GM19023 (cell line): ENCODE results near the gene DHX38.

ENCODE experiments used
- ATAC-seq: cut with Tn5 transposase; IDR thresholded peaks from one replicate; pipeline ENCODE4 v1.9.1; 2021; ENCODE audit warnings: mild to moderate bottlenecking, moderate library complexity; ENCODE audit not compliant: unreplicated experiment

The DHX38 gene

DNA sequence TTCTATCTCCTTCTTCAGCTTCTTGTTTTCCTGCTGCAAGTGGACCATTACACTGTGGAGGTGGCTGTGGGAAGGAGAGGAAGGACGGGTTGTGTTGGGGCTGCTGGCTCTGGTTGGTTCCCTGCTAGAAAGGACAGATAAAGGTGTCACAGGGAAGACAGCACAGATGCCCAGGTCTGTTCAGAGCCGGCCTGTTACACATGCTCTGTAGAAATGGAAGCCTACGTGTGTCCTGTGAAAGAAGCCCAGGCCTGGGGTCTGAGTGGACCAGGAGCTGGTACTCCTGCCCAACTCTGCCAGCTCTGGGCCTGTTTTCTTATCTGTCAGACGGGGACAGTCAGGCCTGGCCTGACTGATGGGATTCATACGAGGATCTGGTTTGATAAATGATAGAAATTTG is 26.4 kb downstream of the DHX38 start:
- no peak for ATAC-seq

DNA sequence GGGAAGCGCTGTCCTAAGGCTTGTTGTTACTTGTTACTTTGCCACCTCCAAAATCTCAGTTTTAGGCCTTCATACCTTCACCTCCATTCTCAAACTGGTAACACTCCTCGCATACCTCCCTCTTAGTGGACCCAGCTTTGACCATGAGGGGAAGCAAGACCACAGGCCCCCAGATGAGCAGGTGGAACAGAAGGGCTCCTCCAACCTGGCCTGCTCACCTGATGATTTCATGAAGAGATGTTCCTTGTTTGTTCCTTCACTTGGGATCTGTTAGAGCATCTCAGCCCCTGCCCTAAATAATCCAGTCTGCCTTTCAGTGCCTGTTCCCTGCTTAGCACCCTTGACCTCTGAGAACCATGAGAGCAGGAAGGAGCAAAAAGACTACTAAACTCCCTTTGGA is 28.7 kb downstream of the DHX38 start:
- no peak for ATAC-seq

DNA sequence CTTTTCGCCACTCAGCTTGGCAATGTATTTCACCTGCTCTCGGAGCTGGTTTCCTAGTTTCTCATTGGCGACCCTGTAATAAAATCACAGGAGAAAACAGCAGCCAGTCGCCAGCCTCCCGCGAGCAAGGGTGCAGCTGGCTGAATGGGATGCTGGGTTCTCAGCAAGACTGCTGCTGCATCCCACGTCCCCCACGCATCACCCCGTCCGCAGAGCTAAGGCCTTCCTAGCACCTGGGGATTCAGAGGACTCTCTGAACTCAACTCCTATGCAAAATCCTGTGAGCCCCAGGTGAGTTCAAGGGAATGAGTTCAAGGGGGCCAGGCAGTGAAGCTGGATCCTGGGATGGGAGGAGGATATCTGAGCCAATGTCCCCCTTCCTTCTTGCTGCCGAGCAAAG is 29.3 kb downstream of the DHX38 start:
- no peak for ATAC-seq

DNA sequence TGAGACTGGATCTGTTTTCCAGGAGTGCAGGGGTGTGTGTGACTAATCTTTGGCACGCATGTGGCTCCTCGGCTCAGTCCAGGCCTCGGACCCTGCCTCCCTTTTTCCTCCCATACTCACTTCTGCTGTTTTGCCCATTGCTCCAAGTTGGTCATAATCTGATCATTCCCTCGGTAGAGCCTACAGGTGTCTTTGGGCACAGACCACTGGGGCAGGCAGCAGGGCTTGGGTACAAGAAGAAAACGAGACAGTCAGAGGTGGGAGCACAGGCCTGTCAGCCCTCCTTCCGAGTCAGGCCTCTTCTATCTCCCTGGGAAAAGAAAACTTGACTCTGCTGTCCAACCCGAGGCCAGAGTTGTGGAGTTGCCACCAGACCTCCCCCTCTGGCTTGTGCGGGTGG is 29.8 kb downstream of the DHX38 start:
- no peak for ATAC-seq

DNA sequence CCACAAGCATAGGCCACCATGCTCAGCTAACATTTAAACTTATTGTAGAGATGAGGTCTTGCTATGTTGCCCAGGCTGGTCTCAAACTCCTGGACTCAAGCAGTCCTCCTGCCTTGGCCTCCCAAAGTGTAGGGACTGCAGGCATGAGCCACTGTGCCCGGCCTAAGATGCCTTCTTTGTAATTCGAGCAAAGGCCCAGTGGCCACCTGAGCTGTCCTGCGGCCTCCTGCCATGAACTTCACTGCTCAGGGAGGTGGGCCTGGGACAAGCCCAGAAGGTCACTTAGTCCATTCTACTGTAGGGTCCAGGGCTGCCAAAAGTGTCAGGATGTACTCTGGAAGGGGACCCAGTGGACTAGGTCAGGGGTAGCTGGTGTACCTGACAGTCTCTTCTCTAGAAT is 30.5 kb downstream of the DHX38 start:
- ATAC-seq = no peak

DNA sequence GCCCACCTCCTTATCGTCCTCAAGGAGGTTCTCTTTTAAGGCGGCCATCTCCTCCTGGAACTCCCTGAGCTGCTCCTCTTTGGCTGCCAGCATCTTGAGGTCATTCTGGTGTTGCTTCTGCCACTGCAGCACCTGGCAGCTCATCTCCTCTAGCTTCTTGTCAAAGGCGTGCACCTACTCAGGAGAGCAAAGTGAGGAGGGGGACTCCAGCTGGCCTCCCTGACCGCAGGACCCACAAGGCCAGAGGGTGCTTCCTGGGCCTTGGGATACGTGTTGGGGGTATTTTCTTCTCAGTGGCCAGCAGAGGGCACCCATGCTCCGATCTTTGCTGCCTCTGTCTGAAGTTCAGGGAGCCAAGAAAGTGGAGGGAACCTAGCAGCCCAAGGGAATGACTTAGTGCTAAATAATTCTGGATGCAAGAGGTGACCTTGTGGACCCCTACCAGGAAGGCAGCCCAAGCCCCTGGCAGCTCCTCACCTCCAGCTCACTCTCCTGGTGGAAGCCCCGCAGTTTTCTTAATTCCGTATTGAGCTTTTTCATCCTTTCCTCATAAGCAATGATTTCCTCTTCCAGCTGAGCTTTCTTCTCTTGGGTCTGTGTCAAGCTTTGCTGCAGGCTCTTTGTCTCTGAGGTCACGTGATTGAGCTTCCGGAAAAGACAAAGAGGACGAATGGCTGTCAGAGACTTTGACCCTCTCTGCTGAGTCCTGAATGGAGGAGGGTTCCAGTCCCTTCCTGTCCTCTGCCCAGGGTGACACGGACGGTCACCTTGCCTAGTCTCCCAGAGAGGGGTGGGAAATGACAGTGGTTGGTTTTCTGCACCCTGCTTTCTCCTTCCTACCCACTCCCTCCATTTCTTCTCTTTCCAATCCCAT is 31.4 kb downstream of the DHX38 start:
- ATAC-seq = no peak

DNA sequence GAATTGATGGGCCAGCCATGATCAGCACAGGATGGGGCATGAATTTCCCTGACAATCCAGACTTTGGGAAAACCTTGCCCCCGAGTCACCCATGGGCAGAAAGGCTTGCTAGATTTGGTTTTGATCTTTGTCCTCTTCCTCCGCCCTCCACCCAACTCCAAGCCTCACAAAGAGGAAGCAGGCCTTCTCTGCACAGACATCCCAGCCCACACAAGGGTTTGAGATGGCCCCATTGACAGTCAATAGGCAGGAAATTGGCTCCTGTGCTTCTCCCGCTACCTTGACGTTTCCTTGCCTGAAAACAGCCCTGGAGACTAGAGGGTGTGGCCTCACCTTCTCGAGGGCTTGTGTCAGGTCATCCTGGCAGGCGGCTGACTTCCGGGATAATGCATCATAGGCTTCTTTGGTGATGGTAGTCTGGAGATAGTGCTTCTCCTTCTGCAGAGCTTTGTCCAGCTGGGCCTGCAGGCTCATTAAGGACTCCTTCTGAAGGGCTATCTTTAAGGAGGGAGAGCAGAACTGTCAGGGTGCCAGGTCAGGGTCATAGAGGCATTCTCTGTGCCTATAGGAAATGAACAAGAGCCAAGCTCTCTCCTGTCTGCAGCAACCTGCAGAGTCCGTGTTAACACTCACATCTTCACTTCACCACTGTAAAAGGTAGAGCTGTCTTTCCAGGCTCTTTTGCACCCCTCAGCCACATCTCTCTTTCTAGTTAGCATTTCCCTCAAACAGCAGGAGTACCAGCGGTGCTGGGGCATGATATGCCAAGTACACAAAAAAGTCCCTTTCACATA is 32.2 kb downstream of the DHX38 start:
- no peak for ATAC-seq

DNA sequence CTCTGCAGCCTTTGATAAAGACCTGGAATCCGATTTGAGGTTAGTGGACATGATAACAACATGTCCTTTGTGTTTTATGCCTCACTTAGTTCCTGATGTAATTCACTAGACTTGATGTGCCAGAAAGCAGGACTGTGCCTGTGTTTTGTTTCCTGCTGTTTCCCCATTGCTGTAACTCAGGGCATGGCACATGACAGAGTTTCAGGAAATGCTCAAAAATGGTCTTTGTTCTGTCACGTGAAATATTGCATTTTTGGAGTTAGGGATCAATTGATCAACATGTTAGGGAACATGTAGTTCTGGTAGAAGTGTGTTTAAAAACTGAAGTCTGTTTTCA is 32.8 kb downstream of the DHX38 start:
- ATAC-seq = no peak

DNA sequence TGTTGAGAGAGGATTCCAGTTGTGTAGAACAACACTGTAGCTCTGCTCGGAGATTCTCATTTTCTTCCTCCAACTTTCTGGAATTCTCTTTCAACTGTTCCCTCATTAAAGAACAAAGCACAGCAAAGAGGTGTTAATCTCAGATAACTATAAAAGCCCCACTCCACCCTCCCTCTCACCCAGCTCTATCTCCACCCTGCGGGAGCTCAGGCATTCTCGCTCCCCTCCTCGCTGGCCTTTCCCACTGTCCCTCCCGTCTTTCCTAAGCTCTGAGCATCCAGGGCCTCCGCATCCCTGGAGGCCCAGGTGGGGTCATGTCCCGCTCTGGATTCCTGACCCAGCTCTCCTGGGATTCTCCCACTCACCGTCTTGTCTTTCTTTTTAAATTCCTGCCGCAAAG is 35.1 kb downstream of the DHX38 start:
- no peak for ATAC-seq

DNA sequence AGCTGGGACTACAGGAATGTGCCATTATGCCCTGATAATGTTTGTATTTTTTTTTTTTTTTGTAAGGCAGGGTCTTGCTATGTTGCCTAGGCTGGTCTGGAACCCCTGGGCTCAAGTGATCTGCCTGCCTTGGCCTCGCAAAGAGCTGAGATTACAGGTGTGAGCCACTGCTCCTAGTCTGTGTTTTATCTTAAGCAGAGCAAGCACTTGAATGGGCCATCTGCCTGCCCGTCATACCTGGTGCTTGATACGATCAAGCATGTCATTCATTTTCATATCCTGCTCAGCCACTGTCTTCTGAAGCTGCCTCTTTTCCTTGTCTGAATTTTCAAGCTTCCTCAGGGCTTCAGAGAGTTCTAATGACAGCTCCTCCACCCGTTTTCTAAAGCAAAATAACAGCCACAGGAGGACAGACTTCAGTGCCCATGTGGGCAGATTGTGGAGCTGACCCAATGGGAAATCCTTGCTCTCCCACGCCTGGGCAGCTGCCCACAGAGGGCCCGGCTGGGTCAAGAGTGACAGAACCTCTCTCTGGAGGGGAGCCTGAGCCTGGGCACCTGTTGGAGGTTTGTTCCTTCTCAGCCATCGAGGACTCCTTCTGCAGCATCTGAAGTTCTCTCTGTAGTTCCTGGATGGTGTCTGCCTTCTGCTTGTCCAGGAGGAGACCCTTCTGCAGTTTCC is 36.5 kb downstream of the DHX38 start:
- no peak for ATAC-seq

DNA sequence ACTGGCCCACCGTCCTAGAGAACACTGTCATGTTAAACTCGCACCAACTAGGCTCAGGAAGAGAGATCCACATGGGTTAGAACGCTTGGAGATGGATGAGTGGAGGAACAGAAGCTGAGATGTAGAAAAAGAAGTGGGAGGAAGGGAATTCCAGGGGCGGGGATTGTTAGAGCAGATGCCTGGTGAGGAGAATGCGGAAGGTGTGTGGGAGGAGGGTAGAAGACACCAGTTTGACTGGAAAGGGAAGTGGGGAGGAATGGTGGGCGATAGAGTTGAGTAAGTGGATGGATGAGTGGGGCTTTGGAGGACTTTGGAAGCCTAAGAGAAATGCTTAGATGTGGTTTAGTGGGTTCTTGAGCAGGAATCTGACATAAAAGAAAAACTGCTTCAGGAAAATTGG is 37.4 kb downstream of the DHX38 start:
- no peak for ATAC-seq

DNA sequence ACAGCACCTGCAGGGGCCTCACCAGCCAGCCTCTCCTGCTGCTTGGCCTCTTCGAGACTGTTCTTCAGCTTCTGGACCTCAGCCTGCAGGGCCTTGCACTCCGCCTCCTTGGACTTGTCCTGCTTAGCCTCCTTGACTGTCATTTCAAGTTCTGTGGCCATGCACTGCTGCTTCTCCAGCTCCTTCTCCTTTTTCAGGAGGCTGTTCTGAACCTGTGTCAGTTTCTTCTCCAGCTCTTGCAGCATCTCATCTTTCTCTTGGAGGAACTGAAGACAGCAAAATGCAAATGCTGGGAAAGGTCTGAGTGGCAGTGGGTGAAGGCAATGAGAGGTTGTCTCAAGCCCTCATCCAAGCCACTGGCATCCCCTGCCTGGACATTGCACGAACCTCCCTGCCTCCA is 39.1 kb downstream of the DHX38 start:
- no peak for ATAC-seq

DNA sequence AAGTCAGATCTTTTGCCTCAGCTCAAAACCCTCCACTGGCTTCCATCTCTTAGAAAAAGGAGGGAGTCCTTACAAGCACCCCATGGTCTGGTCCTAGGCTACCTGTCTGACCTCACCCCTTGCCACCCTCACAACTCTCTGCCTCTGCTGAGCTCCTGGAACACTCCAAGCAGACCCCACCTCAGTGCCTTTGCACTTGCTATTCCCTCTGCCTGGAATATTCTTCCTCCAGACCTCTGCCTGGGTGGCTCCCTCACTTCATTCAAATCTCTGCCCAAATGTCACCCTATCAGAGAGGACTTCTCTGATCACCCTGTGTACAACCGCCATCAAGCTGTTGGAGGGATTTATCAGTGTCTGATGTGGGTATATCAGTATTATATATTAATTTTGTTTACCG is 40.9 kb downstream of the DHX38 start:
- no peak for ATAC-seq

DNA sequence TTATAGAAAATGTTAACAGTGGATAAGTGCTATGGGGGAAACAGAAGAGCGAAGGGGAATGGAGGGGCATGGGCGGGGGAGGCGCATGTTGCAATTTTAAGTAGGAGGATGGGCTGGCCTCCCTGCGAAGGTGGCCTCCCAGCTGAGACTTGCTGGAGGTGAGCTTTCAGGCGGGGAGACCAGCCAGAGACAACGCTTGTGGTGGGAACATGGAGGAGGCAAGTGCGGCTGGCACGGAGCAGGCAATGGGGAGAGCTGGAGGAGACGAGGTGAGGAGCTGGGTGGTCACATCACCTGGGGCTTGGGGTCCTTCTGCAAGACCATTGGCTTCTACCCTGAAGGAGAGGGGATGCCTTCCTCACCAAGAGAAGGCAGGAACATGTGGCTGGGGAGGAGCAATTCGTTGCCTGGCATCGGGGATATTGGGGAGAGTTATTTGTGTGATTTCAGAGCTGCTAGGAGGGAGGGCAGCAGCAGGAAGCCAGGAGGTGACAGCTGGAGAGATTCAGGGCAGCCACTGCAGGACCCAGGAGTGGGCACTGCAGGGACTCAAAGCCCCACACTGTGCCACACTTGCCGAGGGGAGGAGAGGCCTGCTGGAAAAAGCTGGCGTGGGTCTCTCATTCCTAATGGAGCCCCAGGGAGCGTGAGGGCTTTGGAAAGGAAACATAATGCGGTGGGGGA is 43.9 kb downstream of the DHX38 start:
- ATAC-seq = no peak

DNA sequence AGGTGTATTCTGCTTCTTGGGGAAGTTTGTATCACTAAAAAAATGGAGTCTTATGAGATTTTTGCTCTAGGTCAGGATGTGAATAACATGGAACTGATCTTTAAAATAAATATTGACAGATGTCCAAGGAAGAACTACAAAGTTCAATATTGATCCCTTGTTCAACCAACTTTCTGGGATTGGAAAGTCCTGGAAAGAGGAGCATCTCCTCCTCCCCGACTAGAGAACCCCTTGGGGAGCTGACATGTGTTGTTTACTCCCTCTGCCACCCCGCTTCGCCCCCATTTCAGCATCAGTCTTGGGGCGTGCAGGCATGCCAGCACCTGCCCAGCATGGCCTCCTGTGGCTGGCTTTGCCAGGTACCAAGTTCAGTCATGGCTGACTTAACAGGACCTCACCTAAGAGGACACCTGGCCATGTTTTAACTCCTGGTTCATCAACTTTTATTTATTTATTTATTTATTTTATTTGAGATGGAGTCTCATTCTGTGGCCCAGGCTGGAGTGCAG is 44.5 kb downstream of the DHX38 start:
- ATAC-seq = no peak

DNA sequence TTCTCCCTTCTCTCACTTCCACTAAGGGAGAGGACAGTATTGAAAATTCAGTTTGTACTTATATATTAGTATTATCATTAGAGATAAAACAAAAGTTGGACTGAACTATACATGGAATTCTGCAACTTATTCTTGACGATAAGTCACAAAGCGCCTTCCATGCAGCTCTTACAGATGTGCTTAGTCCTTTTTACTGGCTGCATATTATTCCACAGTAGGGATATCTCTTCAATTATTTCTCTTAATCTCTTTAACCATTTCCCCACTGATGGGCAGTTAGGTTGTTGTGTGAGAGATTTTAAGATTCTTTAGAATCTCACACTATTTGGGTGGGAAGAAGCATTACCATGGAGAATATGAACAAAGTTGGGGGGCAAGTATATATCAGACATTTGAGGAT is 46.3 kb downstream of the DHX38 start:
- no peak for ATAC-seq

DNA sequence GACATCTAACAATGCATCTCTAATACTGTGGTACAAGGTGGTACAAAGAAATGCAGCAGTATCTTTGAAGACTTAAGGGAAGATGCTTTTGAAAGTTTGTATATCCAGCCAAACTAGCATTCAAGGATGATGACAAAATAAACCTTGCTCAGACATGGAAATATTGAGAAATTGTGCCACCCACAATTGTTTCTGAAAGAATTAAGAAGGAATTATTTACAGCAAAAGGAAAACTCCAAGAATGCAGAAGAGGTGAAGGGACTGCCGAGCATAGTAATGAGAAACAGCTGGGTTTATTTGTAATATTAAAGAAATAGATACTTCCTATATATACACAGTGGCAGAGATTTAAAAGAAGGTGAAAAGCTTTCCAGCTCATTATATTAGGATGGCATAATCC is 48.8 kb downstream of the DHX38 start:
- no peak for ATAC-seq

DNA sequence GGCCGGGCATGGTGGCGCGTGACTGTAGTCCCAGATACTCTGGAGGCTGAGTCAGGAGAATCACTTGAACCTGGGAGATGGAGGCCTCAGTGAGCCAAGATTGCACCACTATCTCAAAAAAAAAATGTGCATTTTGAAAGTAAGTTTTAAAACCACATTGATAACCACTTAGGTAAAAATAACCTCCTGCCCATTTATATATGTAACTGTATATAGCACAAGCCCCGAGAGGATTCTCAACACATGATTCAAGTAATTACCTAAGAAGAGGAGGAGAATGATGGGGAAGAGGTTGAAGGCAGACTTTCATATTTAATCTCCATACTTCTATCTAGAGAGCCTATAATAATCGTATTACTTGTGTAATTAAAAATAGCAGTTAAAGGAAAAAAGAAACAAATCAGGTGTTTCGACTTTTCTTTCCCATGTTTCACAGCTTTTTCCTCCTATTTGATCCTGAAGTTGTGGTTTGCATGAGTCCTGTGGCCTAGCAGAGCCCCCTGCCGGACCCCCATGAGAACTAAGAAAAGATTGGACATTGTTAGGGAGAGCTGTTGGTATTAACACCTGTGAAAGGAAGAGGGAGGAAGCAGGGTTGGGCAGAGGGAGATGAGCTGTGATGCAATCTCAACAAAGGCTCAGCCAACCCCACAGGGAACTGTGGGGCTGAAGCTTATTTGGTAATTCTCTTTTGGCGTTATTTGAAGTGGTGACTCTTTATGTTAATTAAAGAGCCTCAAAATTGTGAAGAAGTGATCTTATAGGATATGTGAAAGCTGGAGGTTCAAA is 56.2 kb downstream of the DHX38 start:
- no peak for ATAC-seq

DNA sequence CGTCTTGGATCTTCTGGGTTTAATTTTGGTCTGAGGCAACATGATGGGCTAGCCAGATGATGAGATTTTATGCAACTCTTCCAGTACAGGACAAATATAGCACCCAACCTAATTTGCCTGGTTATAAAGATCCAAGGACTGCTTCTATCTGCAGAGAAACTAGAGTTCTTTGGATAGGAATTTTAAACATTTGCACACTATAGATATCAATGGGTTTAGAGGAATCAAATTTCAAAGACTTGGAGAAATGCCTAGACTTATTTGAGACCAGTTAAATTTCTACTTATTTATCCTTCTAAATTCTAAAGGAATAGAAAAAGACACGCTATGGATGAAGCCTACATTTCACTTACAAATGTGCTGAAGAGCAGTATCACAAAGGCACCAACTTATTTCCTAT is 65.7 kb downstream of the DHX38 start:
- no peak for ATAC-seq

DNA sequence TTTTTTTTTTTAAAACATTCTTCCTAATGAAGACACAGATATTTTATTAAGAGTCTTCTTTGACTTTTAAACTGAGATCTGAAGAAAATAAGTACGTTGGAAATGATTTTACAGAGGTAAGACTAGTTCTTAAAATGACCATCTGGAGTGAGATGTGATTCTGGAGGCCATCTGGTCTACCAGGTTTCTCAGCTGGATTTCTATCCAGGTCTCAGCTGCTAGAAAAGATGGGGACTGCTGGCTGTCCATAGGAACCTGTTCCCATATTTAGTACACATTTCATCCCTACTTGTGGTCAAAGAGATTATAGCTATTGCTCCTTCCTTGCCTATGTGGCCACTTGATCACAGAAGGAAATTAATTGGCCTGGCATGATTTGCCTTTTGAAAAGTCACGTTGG is 66.2 kb downstream of the DHX38 start:
- no peak for ATAC-seq
